Rectal smooth muscle tissue (tissue), 1 donor: Measurements from ENCODE around the gene SH3TC1.
A peak's percentile ranks its signal among the peaks of the same experiment; 100 is the strongest.

Experiments
- H3K27ac ChIP-seq: one replicate; pipeline ENCODE4 v1.7.0; 2013; ENCODE audit warnings: low read depth, low read length, inconsistent platforms
- H3K27me3 ChIP-seq: one replicate; pipeline ENCODE4 v1.7.0; 2013; ENCODE audit warnings: low read length; ENCODE audit not compliant: control insufficient read depth, insufficient read depth
- H3K36me3 ChIP-seq: one replicate; pipeline ENCODE4 v1.7.0; 2013; ENCODE audit warnings: low read length; ENCODE audit not compliant: control insufficient read depth, insufficient read depth
- H3K4me1 ChIP-seq: one replicate; pipeline ENCODE4 v1.7.0; 2013; ENCODE audit warnings: low read length; ENCODE audit not compliant: control insufficient read depth, insufficient read depth
- H3K4me3 ChIP-seq: one replicate; pipeline ENCODE4 v1.7.0; 2013; ENCODE audit warnings: low read length
- H3K9ac ChIP-seq: one replicate; pipeline ENCODE4 v1.7.0; 2013; ENCODE audit warnings: low read length

The SH3TC1 gene

DNA sequence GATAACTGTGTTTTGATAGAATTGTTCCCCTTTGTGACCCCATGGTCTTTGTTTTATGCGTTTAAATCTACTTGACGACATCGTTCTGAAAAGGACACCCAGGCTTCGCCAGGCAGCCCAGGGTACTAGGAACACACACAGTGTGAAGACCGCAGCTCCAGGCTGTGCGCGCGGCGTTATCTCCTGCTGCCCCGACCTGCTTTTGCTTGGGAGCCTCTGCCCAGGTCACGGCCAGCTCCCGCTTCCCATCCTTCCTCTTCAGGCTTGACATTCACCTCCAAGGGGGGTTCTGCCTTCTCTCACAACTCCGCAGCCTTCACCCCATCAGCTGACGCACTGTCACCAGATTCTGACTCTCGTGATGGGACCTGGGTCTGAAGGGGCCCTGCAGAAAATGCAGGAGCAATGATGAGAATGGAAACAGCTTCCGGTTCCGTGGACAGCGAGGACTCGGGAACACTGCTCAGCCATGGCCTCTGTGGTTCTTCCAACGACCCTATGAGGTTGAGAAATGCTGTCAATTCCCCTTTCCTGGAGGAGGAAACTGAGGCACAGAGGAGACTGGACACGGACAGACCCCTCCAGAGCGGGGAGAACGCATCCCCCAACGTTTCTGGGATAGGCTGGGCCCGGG is 69.9 kb downstream of the SH3TC1 start:
- H3K4me1 ChIP-seq = peaks cover 25% of the 10 kb centered on the region
- peaks cover 3% of the 10 kb centered on the region for H3K27me3 ChIP-seq
- peak overlapping the region; percentile 62 for H3K4me3 ChIP-seq
- peak overlapping the region; percentile 8 for H3K9ac ChIP-seq
- no peaks in the 10 kb centered on the region for H3K36me3 ChIP-seq
- H3K27ac ChIP-seq = peak overlapping the region; percentile 77

GRCh38 chr4:8269535-8270417 is 70.7 kb downstream of the SH3TC1 start, which contains the start of gene HTRA3:
TSS of gene HTRA3 (plus strand) at chr4:8269754. CDS start at chr4:8269969, 215 bp downstream.
- Histone ChIP-seq H3K36me3 (no peaks in the 10 kb centered on the region), H3K27ac (peak within 1 kb of the TSS; percentile 77), H3K4me3 (peak within 1 kb of the TSS; percentile 62), H3K9ac (peak within 1 kb of the TSS; percentile 8), H3K4me1 (peaks cover 33% of the 10 kb centered on the region), H3K27me3 (peaks cover 3% of the 10 kb centered on the region)

DNA sequence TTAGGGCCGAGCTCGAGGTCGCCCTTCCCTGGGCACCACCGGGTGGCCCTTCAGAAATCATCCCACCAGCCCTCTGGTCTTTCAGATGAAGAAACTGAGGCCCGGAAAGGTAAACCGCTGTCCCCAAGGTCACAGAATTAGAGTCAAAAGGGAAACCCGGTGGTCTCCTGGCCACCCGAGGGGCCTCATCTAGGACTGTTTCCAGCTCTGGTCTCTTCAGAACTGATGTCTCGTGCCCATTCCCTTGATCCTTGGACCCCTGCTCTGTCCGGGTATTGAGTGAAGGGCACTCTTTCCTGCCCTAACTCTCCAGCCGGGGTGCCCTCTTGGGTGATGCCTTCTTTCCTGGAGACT is 71.3 kb downstream of the SH3TC1 start:
- no peaks in the 10 kb centered on the region for H3K36me3 ChIP-seq
- peak overlapping the region; percentile 9 for H3K27ac ChIP-seq
- H3K4me3 ChIP-seq = peak overlapping the region; percentile 62
- no peak overlapping the region for H3K9ac ChIP-seq
- peaks cover 37% of the 10 kb centered on the region for H3K4me1 ChIP-seq
- peaks cover 3% of the 10 kb centered on the region for H3K27me3 ChIP-seq

- peaks cover 45% of the 10 kb centered on the region for H3K4me1 ChIP-seq
- no peak overlapping the region for H3K27ac ChIP-seq
- H3K9ac ChIP-seq = no peak overlapping the region
- peak overlapping the region; percentile 62 for H3K4me3 ChIP-seq
- H3K36me3 ChIP-seq = no peaks in the 10 kb centered on the region
- peaks cover 3% of the 10 kb centered on the region for H3K27me3 ChIP-seq
These were observed 72.1 kb downstream of the SH3TC1 start for GRCh38 chr4:8270912-8271815.

DNA sequence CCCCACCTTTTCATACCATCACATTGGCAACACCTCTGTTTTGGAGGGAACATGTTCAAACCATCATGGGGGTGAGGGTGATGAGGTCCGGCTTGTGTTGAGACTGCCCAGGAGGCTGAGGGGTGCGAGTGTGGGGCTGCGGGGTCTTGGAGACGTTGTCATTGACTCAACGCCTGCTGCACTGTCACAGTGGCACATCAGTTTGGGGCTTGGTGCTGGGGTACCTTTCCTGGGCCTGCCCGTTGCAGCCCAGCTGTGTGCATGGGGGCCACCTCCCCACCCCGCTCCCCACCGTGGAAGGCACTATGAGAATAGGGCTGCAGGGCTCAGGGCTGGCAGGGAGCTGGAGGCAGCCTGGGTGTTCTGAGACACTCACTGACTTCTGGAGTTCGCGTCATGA is 72.7 kb downstream of the SH3TC1 start:
- H3K4me3 ChIP-seq = peak overlapping the region; percentile 25
- H3K9ac ChIP-seq = no peak overlapping the region
- peaks cover 51% of the 10 kb centered on the region for H3K4me1 ChIP-seq
- no peaks in the 10 kb centered on the region for H3K36me3 ChIP-seq
- H3K27me3 ChIP-seq = peaks cover 3% of the 10 kb centered on the region
- H3K27ac ChIP-seq = peak overlapping the region; percentile 32

- peaks cover 52% of the 10 kb centered on the region for H3K4me1 ChIP-seq
- no peak overlapping the region for H3K4me3 ChIP-seq
- no peaks in the 10 kb centered on the region for H3K36me3 ChIP-seq
- peaks cover 3% of the 10 kb centered on the region for H3K27me3 ChIP-seq
- no peak overlapping the region for H3K9ac ChIP-seq
- peak overlapping the region; percentile 48 for H3K27ac ChIP-seq
These were observed 73.7 kb downstream of the SH3TC1 start for GRCh38 chr4:8272472-8273428.

DNA sequence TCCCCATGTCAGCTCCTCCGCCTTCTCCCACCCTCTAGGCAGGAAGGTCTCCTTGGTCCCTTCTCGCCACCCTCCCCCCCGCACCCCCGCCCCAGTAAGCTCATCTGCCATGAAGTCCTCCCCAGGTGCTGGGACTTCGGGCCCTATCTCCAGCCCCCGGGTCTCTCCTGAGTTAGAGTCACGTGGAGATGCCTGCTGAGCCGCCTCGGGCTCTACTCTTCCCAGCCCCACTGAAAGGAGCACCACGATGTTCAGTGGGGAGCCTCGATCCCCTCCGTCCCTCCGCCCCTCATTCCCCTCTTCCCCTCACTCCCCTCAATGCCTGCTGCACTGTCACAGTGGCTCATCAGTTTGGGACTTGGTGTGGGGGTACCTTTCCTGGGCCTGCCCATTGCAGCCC is 74.4 kb downstream of the SH3TC1 start:
- Histone ChIP-seq H3K27me3 (peaks cover 3% of the 10 kb centered on the region), H3K4me3 (no peak overlapping the region), H3K9ac (no peak overlapping the region), H3K36me3 (no peaks in the 10 kb centered on the region), H3K4me1 (peaks cover 59% of the 10 kb centered on the region), H3K27ac (peak overlapping the region; percentile 21)

DNA sequence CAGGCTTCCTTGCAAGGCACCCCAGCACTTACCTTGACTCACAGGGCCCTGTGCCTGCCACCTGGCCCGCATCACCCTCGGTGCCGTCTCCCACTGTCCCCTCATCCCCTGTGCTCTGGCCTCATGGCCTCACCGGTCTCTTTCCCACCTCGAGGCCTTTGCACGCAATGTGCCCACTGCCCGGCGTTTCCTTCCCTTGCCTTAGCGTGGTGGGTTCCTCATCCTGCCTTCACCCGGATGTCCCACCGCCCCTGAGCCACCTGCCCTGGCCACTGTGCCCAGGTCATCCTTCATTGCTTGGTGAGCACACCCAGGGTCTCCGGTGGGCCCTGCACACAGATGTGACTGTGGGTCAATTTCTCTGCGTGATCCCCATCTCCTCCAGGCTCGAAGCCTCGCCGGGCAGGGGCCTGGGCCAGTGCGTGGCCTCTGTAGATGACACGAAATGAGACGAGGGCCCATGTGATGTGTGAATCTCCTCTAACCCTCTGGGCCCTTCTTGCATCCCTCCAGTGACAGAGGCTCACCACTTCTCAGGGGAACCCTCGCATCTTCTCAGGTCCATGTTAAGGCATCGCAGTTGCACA is 75.1 kb downstream of the SH3TC1 start:
- Histone ChIP-seq H3K27ac (peak overlapping the region; percentile 78), H3K36me3 (no peaks in the 10 kb centered on the region), H3K27me3 (peaks cover 3% of the 10 kb centered on the region), H3K4me1 (peaks cover 57% of the 10 kb centered on the region), H3K9ac (no peak overlapping the region), H3K4me3 (no peak overlapping the region)

DNA sequence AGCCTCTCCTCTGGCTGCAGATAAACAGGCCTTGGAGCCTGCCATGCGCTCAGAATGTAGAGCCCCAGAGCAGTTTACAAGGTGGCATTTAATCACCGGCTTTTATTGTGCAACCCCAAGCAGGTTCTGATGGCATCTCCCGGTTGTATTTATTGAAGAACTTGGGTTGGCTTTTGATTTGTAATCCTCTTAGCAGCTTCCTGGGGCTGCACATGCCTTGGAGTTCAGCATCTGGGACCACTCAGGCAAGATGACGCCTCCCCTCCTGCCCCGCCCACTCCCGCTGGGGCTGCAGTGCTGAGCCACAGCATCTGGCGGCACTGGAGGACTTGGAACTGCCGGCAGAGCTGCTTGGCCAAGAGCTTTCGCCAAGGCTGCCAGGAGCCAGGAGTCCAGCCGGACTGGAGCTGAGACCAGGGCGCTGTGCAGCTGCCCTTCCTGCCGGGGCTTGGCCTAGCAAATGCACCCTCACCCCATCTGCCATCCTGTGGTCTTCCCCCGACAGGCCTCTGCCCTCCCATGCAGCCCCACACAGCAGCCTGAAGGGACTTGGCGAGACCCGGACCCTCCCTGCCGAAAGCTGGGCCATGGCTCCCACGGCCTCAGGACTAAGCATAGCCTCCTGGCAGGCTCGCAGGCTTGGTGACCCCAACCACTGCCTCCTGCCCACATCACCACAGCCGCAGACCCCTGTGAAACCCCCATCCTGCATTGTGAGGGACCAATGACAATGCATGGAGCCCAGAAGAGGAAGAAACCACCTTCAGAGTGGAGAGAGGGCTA is 75.9 kb downstream of the SH3TC1 start:
- Histone ChIP-seq H3K27me3 (peaks cover 3% of the 10 kb centered on the region), H3K4me3 (peak overlapping the region; percentile 33), H3K27ac (peak overlapping the region; percentile 78), H3K4me1 (peaks cover 55% of the 10 kb centered on the region), H3K36me3 (no peaks in the 10 kb centered on the region), H3K9ac (no peak overlapping the region)

DNA sequence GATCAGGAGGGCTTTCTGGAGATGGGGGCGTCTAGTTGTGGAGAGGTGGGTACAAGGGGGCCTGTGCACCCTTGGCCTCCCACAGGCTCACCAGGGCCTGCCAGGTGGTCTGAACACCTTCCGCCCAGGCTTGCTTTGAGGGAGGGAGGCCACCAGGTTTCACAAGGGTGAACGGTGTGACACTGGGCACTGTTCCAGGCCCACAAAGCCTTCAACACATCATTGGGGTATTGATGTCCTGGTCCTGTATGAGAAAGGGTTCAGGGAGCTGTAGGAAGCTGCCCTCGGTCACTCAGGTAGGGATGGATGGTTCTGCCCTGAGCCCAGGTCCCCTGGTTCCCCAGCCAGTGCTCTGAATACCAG is 76.4 kb downstream of the SH3TC1 start:
- H3K4me1 ChIP-seq = peaks cover 53% of the 10 kb centered on the region
- peak overlapping the region; percentile 54 for H3K27ac ChIP-seq
- no peak overlapping the region for H3K9ac ChIP-seq
- no peaks in the 10 kb centered on the region for H3K36me3 ChIP-seq
- peaks cover under 1% of the 10 kb centered on the region for H3K27me3 ChIP-seq
- peak overlapping the region; percentile 33 for H3K4me3 ChIP-seq
